ENCODE measurements around the gene CEP170B. TPM values are rescaled to one million over a fixed set of nuclear protein-coding genes. Genes with fewer than 3 reads are reported as not detected.

CEP170B gene
- total and polyA plus RNA-seq, 4 donors: 1.5 to 10.9 (median 6.7) TPM

GRCh38 chr14:104895207-104895785, 30.2 kb downstream of the CEP170B start:
- WGBS: 72% methylated on average over 9 of the region's 9 CpGs
- H3K27ac ChIP-seq (ENCODE audit: low read depth in 1 of 2, low read length in 2 of 2): no peak overlapping the region

GRCh38 chr14:104895786-104896661, 31.0 kb downstream of the CEP170B start:
- H3K27ac ChIP-seq (ENCODE audit: low read depth in 1 of 2, low read length in 2 of 2): no peak overlapping the region
- TF ChIP-seq TAF1 (conservative IDR thresholded peaks at IDR 0.05) (no peak), NR2F2 (IDR thresholded peaks at IDR 0.05) (no peak), JUND (IDR thresholded peaks at IDR 0.05) (no peak), YY1 (IDR thresholded peaks at IDR 0.05) (no peak), RAD21 (IDR thresholded peaks at IDR 0.05) (no peak), ATF3 (IDR thresholded peaks at IDR 0.05) (no peak), SP1 (IDR thresholded peaks at IDR 0.05) (no peak), REST (IDR thresholded peaks at IDR 0.05) (no peak), FOXA2 (IDR thresholded peaks at IDR 0.05) (no peak), CTCF (IDR thresholded peaks at IDR 0.05; ENCODE audit: low read depth, low read length, missing input control) (no peak), RXRA (IDR thresholded peaks at IDR 0.05) (no peak), HNF4G (IDR thresholded peaks at IDR 0.05) (no peak), EGR1 (IDR thresholded peaks at IDR 0.05; ENCODE audit: low read depth in 2 of 2) (no peak), FOXA1 (IDR thresholded peaks at IDR 0.05) (no peak), HNF4A (conservative IDR thresholded peaks at IDR 0.05) (no peak), MAX (IDR thresholded peaks at IDR 0.05) (no peak), GABPA (IDR thresholded peaks at IDR 0.05 in 1 of 2, conservative IDR thresholded peaks at IDR 0.05 in 1 of 2) (no peak)
- H3K27me3 ChIP-seq (ENCODE audit: control insufficient read depth in 4 of 4, insufficient read depth in 4 of 4, low read length in 3 of 4): no peaks in the 10 kb centered on the region
- H3K4me3 ChIP-seq (ENCODE audit: low read depth in 1 of 3, low read length in 3 of 3): no peak overlapping the region
- WGBS: 82% methylated on average over 34 of the region's 34 CpGs
- H3K9ac ChIP-seq (ENCODE audit: low read depth in 1 of 2, low read length in 2 of 2): no peak overlapping the region
- H3K36me3 ChIP-seq (ENCODE audit: control insufficient read depth in 4 of 4, insufficient read depth in 3 of 4, low read depth in 1 of 4, low read length in 3 of 4): peaks cover 0 to 5% (median 0%) of the 10 kb centered on the region in 4 donors
- no peaks in the 10 kb centered on the region for H3K9me3 ChIP-seq (ENCODE audit: control insufficient read depth in 4 of 4, low read length in 3 of 4)
- DNase-seq (ENCODE audit: low spot score): peak; percentile 31
- H3K4me1 ChIP-seq (ENCODE audit: control insufficient read depth in 4 of 4, insufficient read depth in 4 of 4, low read length in 3 of 4): peaks cover 5 to 16% (median 6%) of the 10 kb centered on the region in 4 donors

More at GRCh38 chr14:104895207-104895785, 30.2 kb downstream of the CEP170B start:
- Histone ChIP-seq H3K4me3 (ENCODE audit: low read depth in 1 of 3, low read length in 3 of 3) (no peak overlapping the region), H3K9me3 (ENCODE audit: control insufficient read depth in 4 of 4, low read length in 3 of 4) (no peaks in the 10 kb centered on the region), H3K9ac (ENCODE audit: low read depth in 1 of 2, low read length in 2 of 2) (no peak overlapping the region), H3K27me3 (ENCODE audit: control insufficient read depth in 4 of 4, insufficient read depth in 4 of 4, low read length in 3 of 4) (no peaks in the 10 kb centered on the region), H3K36me3 (ENCODE audit: control insufficient read depth in 4 of 4, insufficient read depth in 3 of 4, low read depth in 1 of 4, low read length in 3 of 4) (peaks cover 0 to 5% (median 0%) of the 10 kb centered on the region in 4 donors), H3K4me1 (ENCODE audit: control insufficient read depth in 4 of 4, insufficient read depth in 4 of 4, low read length in 3 of 4) (peaks cover 5 to 16% (median 6%) of the 10 kb centered on the region in 4 donors)
- peak; percentile 33 for DNase-seq (ENCODE audit: low spot score)
- no peak for TF ChIP-seq TAF1 (conservative IDR thresholded peaks at IDR 0.05)
- no peak for TF ChIP-seq SP1 (IDR thresholded peaks at IDR 0.05)
- TF ChIP-seq RXRA (IDR thresholded peaks at IDR 0.05): peak in 1 of 2 donors; percentile 41
- no peak for TF ChIP-seq MAX (IDR thresholded peaks at IDR 0.05)
